Measurements from ENCODE around the gene SLC26A11.
"Not testable (repeated sequence)": the region's sequence is repeated elsewhere in the genome, so short reads cannot be mapped to it uniquely, and the experiment has no call there.

DNA sequence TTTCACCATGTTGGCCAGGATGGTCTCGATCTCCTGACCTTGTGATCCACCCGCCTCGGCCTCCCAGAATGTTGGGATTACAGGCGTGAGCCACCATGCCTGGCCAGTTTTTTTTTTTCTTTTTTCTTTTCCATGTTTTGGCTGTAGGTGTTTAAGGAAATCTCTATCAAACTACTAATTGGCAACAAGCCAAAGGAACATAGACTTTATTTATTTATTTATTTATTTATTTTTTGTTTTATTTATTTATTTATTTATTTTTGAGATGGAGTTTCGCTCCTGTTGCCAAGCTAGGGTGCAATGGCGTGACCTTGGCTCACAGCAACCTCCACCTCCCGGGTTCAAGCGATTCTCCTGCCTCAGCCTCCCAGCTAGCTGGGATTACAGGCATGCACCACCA lies 55.6 kb downstream of the SLC26A11 start:
- TF ChIP-seq, protein P1, sequence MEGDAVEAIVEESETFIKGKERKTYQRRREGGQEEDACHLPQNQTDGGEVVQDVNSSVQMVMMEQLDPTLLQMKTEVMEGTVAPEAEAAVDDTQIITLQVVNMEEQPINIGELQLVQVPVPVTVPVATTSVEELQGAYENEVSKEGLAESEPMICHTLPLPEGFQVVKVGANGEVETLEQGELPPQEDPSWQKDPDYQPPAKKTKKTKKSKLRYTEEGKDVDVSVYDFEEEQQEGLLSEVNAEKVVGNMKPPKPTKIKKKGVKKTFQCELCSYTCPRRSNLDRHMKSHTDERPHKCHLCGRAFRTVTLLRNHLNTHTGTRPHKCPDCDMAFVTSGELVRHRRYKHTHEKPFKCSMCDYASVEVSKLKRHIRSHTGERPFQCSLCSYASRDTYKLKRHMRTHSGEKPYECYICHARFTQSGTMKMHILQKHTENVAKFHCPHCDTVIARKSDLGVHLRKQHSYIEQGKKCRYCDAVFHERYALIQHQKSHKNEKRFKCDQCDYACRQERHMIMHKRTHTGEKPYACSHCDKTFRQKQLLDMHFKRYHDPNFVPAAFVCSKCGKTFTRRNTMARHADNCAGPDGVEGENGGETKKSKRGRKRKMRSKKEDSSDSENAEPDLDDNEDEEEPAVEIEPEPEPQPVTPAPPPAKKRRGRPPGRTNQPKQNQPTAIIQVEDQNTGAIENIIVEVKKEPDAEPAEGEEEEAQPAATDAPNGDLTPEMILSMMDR (IDR thresholded peaks at IDR 0.05; ENCODE audit: insufficient read depth, low read depth, low read length), result not testable (repeated sequence)
- TF ChIP-seq EZH2 (IDR thresholded peaks at IDR 0.05; ENCODE audit: insufficient read depth, low read length), result not testable (repeated sequence)
